Uterus (tissue), 4 donors: ENCODE results near the gene RUVBL2. TPM values are rescaled to one million over a fixed set of nuclear protein-coding genes. Genes with fewer than 3 reads are reported as not detected.
A peak's percentile ranks its signal among the peaks of the same experiment; 100 is the strongest.
"Not testable (repeated sequence)": the region's sequence is repeated elsewhere in the genome, so short reads cannot be mapped to it uniquely, and the experiment has no call there.

Experiments used
- DNase-seq, 2 donors: peaks; one replicate each; pipeline ENCODE4 v3.0.0-alpha.2; 2019 to 2020
- H3K27ac ChIP-seq, 2 donors: fragments of 200-600 bp; sonication (generic); 1 replicate in 1 of 2; 2 replicates in 1 of 2; pipeline ENCODE4 v1.5.1; 2016 to 2018
- H3K27me3 ChIP-seq, 2 donors: fragments of 200-600 bp; sonication (generic); one replicate each; pipeline ENCODE4 v1.5.1; 2018 to 2019; ENCODE audit warnings: control low read depth in 1 of 2
- H3K36me3 ChIP-seq, 2 donors: fragments of 200-600 bp; sonication (generic); one replicate each; pipeline ENCODE4 v1.5.1; 2019; ENCODE audit warnings: control low read depth in 1 of 2
- H3K4me1 ChIP-seq, 2 donors: fragments of 200-600 bp; sonication (generic); one replicate each; pipeline ENCODE4 v1.5.1; 2018 to 2019; ENCODE audit warnings: control low read depth in 1 of 2
- H3K4me3 ChIP-seq, 2 donors: fragments of 200-600 bp; sonication (generic); 1 replicate in 1 of 2; 2 replicates in 1 of 2; pipeline ENCODE4 v1.5.1; 2018 to 2019; ENCODE audit warnings: mild to moderate bottlenecking in 1 of 2
- H3K9me3 ChIP-seq, 2 donors: fragments of 200-600 bp; sonication (generic); one replicate each; pipeline ENCODE4 v1.5.1; 2019; ENCODE audit warnings: control low read depth in 1 of 2
- POLR2A ChIP-seq, 2 donors: fragments of 450-650 bp; IDR thresholded peaks; one replicate each; pipeline ENCODE4 v1.6.1; 2016; ENCODE audit warnings: antibody characterized with exemption in 2 of 2, mild to moderate bottlenecking in 1 of 2, moderate library complexity in 1 of 2
- intact Hi-C: fragments of 100-400 bp; cut with DNase I; formaldehyde crosslinking; loops from one replicate; pipeline ENCODE4 v1.15.1; 2023; ENCODE audit warnings: low total_unique reads
- total RNA-seq, 4 donors: library from RNA; depleted of rRNA in 3 of 4; stranded (reverse); fragments of >200 nt in 3 of 4; gene quantifications; one replicate each; pipeline versions ENCODE4 v1.1.0 to v1.2.4, GENCODE V29; 2014 to 2023
- TF ChIP-seq, protein P1 (sequence below), 4 experiments: fragments of 200-600 bp in 2 of 4; fragments of 450-650 bp in 2 of 4; sonication (generic) in 2 of 4; IDR thresholded peaks; one replicate each; pipeline ENCODE4 v1.5.1; 2016 to 2019; ENCODE audit warnings: antibody characterized with exemption in 4 of 4, mild to moderate bottlenecking in 2 of 4, moderate library complexity in 1 of 4
- donor health status: DM: yes; HTN: yes; CAD: no.

The RUVBL2 gene
- total RNA-seq, 4 donors from 2014 or later = 51.9 to 109 (median 77.7) TPM

- intact Hi-C loops = no loop called here
- Histone ChIP-seq H3K27me3 (no peaks in the 10 kb centered on the region), H3K9me3 (no peaks in the 10 kb centered on the region), H3K27ac (no peak overlapping the region), H3K36me3 (no peaks in the 10 kb centered on the region), H3K4me1 (peaks cover 0 to 5% of the 10 kb centered on the region in 2 donors), H3K4me3 (peak overlapping the region; percentile 31 to 32)
- DNase-seq = peak; percentile 28 to 56
- no peak for TF ChIP-seq POLR2A (IDR thresholded peaks at IDR 0.05)
- TF ChIP-seq, protein P1, sequence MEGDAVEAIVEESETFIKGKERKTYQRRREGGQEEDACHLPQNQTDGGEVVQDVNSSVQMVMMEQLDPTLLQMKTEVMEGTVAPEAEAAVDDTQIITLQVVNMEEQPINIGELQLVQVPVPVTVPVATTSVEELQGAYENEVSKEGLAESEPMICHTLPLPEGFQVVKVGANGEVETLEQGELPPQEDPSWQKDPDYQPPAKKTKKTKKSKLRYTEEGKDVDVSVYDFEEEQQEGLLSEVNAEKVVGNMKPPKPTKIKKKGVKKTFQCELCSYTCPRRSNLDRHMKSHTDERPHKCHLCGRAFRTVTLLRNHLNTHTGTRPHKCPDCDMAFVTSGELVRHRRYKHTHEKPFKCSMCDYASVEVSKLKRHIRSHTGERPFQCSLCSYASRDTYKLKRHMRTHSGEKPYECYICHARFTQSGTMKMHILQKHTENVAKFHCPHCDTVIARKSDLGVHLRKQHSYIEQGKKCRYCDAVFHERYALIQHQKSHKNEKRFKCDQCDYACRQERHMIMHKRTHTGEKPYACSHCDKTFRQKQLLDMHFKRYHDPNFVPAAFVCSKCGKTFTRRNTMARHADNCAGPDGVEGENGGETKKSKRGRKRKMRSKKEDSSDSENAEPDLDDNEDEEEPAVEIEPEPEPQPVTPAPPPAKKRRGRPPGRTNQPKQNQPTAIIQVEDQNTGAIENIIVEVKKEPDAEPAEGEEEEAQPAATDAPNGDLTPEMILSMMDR (IDR thresholded peaks at IDR 0.05) = peak in 3 of 4 experiments; percentile 23 to 42 (median 40)
Observed at GRCh38 chr19:49056101-49056901, 62.6 kb downstream of the RUVBL2 start.

DNA sequence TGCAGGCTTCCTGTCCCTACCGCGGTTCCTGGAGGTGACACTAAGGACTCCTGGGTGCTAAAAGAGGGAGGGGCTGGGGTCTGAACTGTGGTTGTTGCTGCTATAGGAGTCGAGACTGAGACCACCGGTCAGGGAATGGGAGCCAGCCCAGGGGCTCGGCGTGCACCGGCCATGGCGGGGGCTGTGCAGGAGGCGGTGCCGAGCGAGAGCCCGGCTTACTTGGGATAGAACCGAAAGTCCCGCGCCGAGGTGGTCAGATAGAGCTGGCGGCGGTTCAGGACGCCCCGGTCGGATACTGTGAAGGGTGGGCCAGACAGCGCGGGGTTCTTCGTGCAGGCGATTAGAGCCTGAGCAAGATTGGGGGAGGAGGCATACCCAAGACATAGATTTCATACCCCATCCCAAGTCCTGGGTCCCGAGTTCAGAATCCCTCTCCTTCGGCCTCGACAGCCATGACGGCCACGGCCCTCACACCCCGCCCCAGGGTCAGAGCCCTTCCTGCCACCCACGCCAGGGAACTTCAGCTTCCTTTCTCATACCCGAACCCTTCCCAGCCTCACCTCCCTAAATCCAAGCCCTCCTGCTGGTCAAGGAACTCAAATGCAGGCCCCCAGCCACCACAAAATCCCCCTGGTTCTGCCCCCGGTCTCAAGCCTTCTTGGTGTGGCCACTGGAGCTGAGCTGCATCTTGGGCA is 63.4 kb downstream of the RUVBL2 start:
- H3K27me3 ChIP-seq, H3K4me1 ChIP-seq, H3K36me3 ChIP-seq, H3K9me3 ChIP-seq, H3K27ac ChIP-seq, DNase-seq, intact Hi-C loops: not testable (repeated sequence)
- H3K4me3 ChIP-seq = peak overlapping the region; percentile 31 to 32

DNA sequence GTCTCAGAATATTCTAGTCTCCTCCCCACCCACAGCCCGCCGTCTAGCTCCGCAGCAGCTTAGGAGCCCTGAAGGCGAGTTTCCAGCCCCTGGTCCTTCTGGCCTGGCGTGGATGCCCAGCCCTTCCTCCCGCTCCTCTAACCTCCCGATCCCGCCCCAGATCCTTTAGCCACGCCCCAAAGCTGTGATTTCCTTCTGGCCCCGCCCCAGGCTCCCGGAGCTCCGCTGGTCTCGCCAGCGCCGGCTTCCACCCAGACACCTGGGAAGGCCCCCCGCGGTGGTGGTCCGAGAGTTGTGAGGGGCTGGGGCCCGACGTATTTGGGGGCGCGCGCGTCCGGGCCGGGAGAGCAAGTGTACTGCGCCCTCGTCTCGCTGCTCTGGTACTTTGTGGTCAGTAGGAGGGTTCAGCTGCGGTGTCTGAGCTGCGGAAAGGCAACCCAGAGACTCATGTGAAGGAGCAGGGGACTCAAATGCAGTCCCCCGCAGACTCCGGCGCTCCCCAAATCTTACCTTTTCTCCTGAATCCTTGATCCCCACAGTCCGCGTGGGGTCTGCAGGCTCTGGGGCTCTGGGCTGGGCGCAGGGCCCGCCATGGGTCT is 64.0 kb downstream of the RUVBL2 start, which contains the start of gene CGB7:
CGB7 (minus strand) TSS at position 114 of the 599 bp plus-strand sequence. CDS start 2,374 bp downstream, outside the sequence.
- DNase-seq = peak; percentile 73 to 77
- no peak within 1 kb of the TSS for H3K27ac ChIP-seq

GRCh38 chr19:49058562-49058961 is 64.9 kb downstream of the RUVBL2 start:
- Histone ChIP-seq H3K4me1 (peaks cover 0 to 5% of the 10 kb centered on the region in 2 donors), H3K4me3 (no peak overlapping the region), H3K9me3 (no peaks in the 10 kb centered on the region), H3K27ac (no peak overlapping the region), H3K27me3 (no peaks in the 10 kb centered on the region), H3K36me3 (no peaks in the 10 kb centered on the region)
- TF ChIP-seq, protein P1 (IDR thresholded peaks at IDR 0.05) = no peak
- TF ChIP-seq POLR2A (IDR thresholded peaks at IDR 0.05) = no peak
- intact Hi-C loops = no loop called here
- DNase-seq = no peak

More for the DNA sequence above, 64.0 kb downstream of the RUVBL2 start, which contains the start of gene CGB7:
- TF ChIP-seq POLR2A (IDR thresholded peaks at IDR 0.05) = peak in 1 of 2 donors; percentile 15
- TF ChIP-seq, protein P1 (IDR thresholded peaks at IDR 0.05) = no peak
- Histone ChIP-seq H3K4me1 (peaks cover 0 to 5% of the 10 kb centered on the region in 2 donors), H3K27me3 (no peaks in the 10 kb centered on the region), H3K9me3 (no peaks in the 10 kb centered on the region), H3K36me3 (no peaks in the 10 kb centered on the region), H3K4me3 (peak within 1 kb of the TSS; percentile 31 to 32)
- intact Hi-C loops = no loop called here

- DNase-seq = no peak
- Histone ChIP-seq H3K36me3 (no peaks in the 10 kb centered on the region), H3K4me3 (no peak overlapping the region), H3K27me3 (no peaks in the 10 kb centered on the region), H3K4me1 (peaks cover 0 to 5% of the 10 kb centered on the region in 2 donors), H3K27ac (no peak overlapping the region), H3K9me3 (no peaks in the 10 kb centered on the region)
- TF ChIP-seq, protein P1 (IDR thresholded peaks at IDR 0.05) = no peak
- TF ChIP-seq POLR2A (IDR thresholded peaks at IDR 0.05) = no peak
- intact Hi-C loops = no loop called here
Observed at GRCh38 chr19:49059053-49059452, 65.4 kb downstream of the RUVBL2 start.
